Glutamatergic neuron (in vitro differentiated cells): ENCODE data around the gene CCNK. TPM values are rescaled to one million over a fixed set of nuclear protein-coding genes. Genes with fewer than 3 reads are reported as not detected.

Source experiments
- DNase-seq: peaks from one replicate; pipeline ENCODE4 v3.0.0; 2022
- H3K27ac Mint-ChIP-seq: one replicate; pipeline ENCODE4 v1.8.0; 2020; ENCODE audit warnings: mild to moderate bottlenecking, mixed read lengths, inconsistent platforms; ENCODE audit not compliant: unreplicated experiment
- H3K27me3 Mint-ChIP-seq: one replicate; pipeline ENCODE4 v1.8.0; 2020; ENCODE audit warnings: mild to moderate bottlenecking, moderate library complexity, mixed read lengths, inconsistent platforms; ENCODE audit not compliant: unreplicated experiment
- H3K36me3 Mint-ChIP-seq: one replicate; pipeline ENCODE4 v1.8.0; 2020; ENCODE audit warnings: mild to moderate bottlenecking, mixed read lengths, inconsistent platforms; ENCODE audit not compliant: unreplicated experiment
- H3K4me1 Mint-ChIP-seq: one replicate; pipeline ENCODE4 v1.8.0; 2020; ENCODE audit warnings: mild to moderate bottlenecking, low read depth, mixed read lengths, inconsistent platforms; ENCODE audit not compliant: unreplicated experiment
- H3K4me3 Mint-ChIP-seq: one replicate; pipeline ENCODE4 v1.8.0; 2020; ENCODE audit warnings: mild to moderate bottlenecking, mixed read lengths, inconsistent platforms; ENCODE audit not compliant: unreplicated experiment
- H3K9me3 Mint-ChIP-seq: one replicate; pipeline ENCODE4 v1.8.0; 2020; ENCODE audit warnings: mild to moderate bottlenecking, moderate library complexity, mixed read lengths, inconsistent platforms; ENCODE audit not compliant: unreplicated experiment
- total RNA-seq: library from RNA; stranded (reverse); fragmentation: NEBNext Ultra II Directional; extraction: Animal tissue kit (Norgen Biotek cat#: 25700); gene quantifications from one replicate; pipeline ENCODE4 v1.2.1, GENCODE V29; 2021; ENCODE audit not compliant: unreplicated experiment
- TF ChIP-seq, protein P1 (sequence below): fragments of 200-600 bp; sonication (generic); IDR thresholded peaks from one replicate; pipeline ENCODE4 v1.5.0; 2021; ENCODE audit not compliant: partially characterized antibody, unreplicated experiment

The CCNK gene
- total RNA-seq, 1 donor from 2014 or later = 47.2 TPM

DNA sequence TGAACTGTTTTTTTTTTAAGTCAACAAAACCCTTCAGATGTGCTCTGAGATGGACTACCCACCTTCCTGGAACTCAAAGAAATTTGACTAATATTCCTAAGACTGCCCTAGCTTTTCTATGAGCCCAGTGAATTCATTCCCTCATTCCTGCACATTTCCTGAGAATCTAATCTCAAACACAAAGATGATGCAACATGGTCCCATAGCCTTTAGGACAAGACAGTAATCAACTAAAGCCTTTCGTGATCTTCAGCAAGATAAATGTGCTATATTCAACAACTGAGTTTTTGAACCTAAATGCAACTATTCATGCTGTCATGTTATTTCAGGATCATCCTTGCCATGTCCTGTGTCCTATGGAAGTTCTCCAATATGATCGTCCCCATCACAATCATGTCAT is 5.5 kb upstream of the CCNK start:
- no peak overlapping the region for H3K4me3 Mint-ChIP-seq
- H3K27ac Mint-ChIP-seq = no peak overlapping the region
- H3K36me3 Mint-ChIP-seq = no peaks in the 10 kb centered on the region

DNA sequence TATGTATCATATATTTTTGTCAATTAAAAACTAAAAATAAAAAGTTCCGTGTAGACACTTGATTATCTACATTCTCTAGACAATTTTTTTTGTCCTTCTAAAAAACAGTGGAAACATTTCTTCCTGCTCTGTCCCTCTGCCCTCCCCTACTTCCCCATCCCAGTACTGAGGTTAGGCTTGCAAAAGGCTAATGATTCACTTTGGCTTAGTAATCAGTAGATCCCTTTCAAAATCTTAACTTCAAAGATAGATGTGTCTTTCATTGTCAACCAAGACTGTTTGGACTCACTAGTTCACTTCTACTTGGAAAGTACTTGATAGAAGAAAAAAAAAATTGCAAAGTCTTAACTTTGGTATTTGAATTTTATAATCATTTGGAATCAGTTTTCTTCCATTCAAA is 4.3 kb upstream of the CCNK start:
- peaks cover 5% of the 10 kb centered on the region for H3K9me3 Mint-ChIP-seq
- H3K27ac Mint-ChIP-seq = no peak overlapping the region
- TF ChIP-seq, protein P1, sequence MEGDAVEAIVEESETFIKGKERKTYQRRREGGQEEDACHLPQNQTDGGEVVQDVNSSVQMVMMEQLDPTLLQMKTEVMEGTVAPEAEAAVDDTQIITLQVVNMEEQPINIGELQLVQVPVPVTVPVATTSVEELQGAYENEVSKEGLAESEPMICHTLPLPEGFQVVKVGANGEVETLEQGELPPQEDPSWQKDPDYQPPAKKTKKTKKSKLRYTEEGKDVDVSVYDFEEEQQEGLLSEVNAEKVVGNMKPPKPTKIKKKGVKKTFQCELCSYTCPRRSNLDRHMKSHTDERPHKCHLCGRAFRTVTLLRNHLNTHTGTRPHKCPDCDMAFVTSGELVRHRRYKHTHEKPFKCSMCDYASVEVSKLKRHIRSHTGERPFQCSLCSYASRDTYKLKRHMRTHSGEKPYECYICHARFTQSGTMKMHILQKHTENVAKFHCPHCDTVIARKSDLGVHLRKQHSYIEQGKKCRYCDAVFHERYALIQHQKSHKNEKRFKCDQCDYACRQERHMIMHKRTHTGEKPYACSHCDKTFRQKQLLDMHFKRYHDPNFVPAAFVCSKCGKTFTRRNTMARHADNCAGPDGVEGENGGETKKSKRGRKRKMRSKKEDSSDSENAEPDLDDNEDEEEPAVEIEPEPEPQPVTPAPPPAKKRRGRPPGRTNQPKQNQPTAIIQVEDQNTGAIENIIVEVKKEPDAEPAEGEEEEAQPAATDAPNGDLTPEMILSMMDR = no peak
- H3K4me1 Mint-ChIP-seq = peaks cover 5% of the 10 kb centered on the region
- peaks cover 9% of the 10 kb centered on the region for H3K27me3 Mint-ChIP-seq
- DNase-seq = no peak
- no peak overlapping the region for H3K4me3 Mint-ChIP-seq
- H3K36me3 Mint-ChIP-seq = no peaks in the 10 kb centered on the region

More for the DNA sequence above, 5.5 kb upstream of the CCNK start:
- H3K4me1 Mint-ChIP-seq = peaks cover 5% of the 10 kb centered on the region
- no peaks in the 10 kb centered on the region for H3K9me3 Mint-ChIP-seq
- H3K27me3 Mint-ChIP-seq = peaks cover 5% of the 10 kb centered on the region
- DNase-seq = no peak
- TF ChIP-seq, protein P1 = no peak

DNA sequence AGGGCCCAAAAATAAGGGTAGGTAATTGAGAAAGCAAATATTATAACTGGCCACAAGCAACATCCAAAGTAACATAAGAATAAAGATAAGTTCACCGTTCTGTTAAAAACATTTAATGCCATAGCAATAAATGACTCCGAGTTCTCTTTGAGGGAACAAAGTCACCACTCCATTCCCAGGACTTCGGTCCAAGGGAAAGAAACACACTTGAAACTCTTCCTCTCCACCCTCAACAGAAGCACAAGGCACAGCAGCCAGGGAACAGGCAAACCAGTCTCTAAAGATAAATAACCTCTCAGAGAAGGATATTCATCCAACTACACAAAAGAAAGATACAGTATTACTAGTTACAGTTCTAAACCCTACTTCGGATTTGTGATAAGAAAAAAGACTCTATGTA is 3.1 kb upstream of the CCNK start:
- H3K36me3 Mint-ChIP-seq = no peaks in the 10 kb centered on the region
- H3K4me1 Mint-ChIP-seq = peaks cover 11% of the 10 kb centered on the region
- H3K27ac Mint-ChIP-seq = no peak overlapping the region
- TF ChIP-seq, protein P1 = no peak
- no peak for DNase-seq
- no peak overlapping the region for H3K4me3 Mint-ChIP-seq
- H3K9me3 Mint-ChIP-seq = peaks cover 5% of the 10 kb centered on the region
- peaks cover 10% of the 10 kb centered on the region for H3K27me3 Mint-ChIP-seq

DNA sequence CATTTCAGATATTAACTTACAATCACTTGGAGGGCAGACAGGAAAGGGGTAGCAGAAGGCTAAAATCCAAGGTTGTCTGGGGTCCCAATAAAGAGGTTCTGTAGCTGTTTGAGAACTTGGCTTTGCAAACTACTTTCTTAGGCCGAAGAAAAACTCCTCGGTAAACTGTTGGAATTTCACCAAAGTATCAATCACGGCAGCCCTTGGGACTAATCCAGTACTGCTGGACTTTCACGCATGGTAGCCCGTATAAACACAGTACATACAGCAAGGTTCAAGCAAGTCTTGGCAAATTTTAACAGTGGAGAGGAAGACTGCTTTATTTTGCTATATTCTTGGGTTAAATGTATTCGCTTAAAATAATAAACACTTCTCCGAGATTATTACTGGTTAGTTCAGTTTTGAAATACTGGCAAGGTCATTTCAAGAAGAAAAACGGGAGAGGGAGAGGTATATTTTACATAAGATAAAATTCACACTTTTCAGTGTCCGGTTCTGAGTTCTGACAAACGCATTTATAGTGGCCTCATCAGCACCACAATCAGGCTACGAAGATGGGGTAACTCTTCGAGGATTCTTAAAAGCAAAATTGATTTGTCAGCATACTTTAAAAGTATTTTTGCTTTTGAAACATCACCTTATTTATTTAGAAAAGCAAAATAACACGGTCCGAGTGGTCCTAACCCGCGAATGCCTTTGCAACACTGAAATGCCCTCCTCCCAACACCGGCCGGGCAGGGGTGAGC is 1.9 kb upstream of the CCNK start:
- no peak overlapping the region for H3K27ac Mint-ChIP-seq
- no peak for DNase-seq

More for the DNA sequence above, 1.9 kb upstream of the CCNK start:
- Mint-ChIP-seq H3K4me1 (peaks cover 11% of the 10 kb centered on the region), H3K9me3 (peaks cover 5% of the 10 kb centered on the region), H3K27me3 (peaks cover 10% of the 10 kb centered on the region), H3K36me3 (no peaks in the 10 kb centered on the region), H3K4me3 (peak overlapping the region; percentile 90)
- TF ChIP-seq, protein P1 = no peak
